GM21825 (cell line): ENCODE results near the gene NGFR.

Experiments used
- ATAC-seq: cut with Tn5 transposase; IDR thresholded peaks from one replicate; pipeline ENCODE4 v1.9.1; 2021; ENCODE audit warnings: mild to moderate bottlenecking, moderate library complexity; ENCODE audit not compliant: unreplicated experiment

The NGFR gene

GRCh38 chr17:49468811-49469385 lies 26.2 kb upstream of the NGFR start:
- no peak for ATAC-seq

DNA sequence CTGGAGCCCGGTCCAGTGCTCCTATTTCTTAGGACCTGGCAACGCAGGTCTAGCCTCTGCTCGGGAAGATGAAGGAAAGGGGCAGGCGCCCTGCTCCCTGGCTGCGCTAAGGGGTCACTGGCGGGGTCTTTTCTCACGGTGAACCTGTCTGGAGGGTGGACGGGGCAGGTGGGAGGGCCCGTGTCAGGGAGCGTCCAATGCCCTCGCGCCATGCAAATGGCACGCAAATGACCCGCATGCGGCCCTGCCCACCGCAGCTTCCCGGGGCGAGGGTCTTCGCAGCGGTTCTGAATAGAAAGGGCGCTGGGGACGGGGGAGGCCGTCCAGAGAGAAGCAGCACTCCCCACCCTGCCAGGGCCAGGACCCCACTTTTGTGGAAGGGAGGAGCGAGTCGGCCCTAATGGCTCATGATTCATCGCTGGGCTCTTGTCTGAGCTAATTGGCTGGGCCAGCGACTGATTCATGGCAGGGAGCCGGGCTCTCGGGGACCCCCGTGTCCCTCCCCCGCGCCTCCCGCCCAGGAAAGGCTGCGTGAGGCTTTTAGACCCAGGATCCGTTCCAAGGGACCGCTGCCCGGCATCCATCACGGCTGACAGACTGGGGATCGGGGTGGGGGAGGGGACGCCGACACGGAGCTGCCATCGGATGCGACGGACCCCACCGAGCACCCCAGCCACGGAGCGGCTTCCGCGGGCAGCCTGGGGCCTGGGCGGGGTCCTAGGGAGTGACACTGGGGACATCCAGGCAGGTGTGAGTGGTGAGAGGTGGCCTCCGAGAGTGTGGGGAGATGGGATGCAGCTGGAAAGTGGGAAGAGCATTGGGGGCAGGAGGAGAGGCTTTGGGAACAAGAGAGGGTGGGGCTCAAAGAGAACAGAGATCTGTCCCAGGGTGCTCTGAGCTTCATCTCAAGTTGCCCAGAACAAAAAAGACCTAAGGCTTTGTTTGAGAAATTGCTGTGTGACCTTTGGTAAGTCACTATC lies 25.0 kb upstream of the NGFR start:
- ATAC-seq, result no peak

DNA sequence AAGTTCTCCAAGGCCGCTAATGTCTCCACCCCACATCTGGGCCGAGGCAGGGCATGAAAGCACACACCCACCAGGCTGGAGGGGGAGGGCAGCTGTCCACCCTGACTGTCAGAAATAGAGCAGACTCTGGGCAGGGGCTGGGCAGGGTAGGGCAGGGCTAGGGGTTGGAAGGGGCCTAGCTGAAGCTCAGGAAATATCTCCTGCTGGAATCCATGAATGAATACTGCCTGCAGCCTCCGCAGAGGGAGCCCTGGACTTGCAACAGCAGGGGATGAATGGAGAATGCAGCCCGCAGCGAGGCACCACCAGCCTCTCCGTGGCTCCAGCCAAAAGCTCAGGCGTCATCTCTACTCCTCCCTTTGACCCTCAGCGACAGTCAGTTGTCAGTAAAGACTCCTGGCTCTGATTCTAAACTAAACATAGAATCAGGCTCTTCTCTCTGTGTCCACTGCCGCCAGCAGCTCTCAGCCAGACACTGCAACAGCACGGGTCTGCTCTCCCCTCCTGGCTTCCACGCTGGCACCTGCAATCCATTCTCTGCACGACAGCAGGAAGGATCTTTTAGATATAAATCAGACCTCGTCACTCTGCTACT lies 23.9 kb upstream of the NGFR start:
- ATAC-seq, result no peak

DNA sequence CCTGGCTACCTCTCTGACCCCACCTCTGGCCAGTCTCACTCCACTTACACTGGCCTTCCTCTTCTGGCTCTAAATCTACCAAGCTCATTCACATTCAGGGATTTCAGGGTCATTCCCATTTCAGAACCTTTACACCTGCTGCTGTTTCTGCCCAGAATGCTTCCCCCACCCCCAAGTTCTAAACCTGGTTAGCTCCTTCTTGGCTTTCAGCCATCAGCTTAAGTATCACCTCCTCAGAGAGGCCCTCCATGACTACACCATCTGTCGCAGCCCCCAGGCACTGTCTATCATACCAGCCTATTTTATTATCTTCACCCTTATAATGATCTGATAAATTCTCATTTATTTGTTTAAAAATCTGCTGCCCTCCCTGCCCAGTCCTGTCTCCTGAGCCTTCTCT lies 23.3 kb upstream of the NGFR start:
- no peak for ATAC-seq

GRCh38 chr17:49472527-49472926 lies 22.6 kb upstream of the NGFR start:
- no peak for ATAC-seq

GRCh38 chr17:49473900-49474751 lies 21.0 kb upstream of the NGFR start:
- ATAC-seq, result no peak

DNA sequence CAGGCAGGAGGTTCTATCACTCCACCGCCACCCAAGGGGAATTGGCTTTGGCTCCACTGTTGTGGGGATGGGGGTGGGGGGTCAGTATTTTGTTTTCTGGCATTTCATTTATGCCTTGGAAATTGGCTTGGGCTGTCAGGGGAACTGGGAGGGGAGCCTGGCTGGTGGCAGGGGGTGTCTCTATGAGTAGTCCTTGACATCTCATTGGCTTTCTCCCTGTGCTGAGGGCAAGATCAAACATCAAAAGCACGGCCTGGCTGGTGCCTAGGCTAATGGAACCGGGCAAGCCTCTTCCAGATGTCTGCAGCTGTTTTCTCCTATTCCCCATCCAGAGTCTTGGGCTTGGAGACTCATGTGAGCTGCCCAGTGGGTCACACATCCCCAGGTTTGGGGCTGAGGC lies 17.4 kb upstream of the NGFR start:
- no peak for ATAC-seq

- ATAC-seq, result no peak
Observed at GRCh38 chr17:49480836-49481615, 14.1 kb upstream of the NGFR start.

DNA sequence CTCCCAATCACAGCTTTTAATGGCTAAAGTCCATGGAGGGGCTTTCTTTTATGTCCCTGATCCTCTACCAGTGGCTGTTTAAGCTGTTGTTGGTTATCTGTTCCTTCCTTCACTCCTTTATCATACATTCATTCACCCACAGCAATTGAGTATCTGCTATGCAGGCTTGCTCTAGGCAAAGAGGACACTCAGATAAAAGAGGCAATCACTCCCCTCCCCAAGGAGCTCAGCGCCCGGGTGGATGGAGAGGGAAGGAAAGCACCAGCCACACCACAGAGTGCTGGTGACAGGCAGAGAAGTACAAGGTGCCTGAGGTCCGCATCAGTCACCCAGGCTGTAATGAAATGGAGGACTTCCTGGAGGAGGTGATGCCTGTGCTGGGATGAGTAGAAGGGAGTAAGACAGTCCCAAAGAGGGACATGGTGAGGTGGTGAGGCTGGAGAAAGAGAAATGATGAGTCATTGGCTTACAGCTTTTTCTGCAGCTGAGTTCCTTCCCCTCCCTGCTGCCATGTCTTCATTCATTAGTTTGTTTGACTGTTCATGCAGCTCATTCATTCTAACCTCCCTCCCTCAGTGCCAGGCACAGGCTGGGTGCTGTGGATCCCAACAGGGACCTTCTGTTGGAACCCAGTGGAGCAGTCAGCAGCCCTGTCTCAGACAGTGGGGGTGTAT lies 12.8 kb upstream of the NGFR start:
- no peak for ATAC-seq

- no peak for ATAC-seq
Observed at GRCh38 chr17:49483599-49484509, 11.2 kb upstream of the NGFR start.

- no peak for ATAC-seq
Observed at GRCh38 chr17:49484588-49484987, 10.5 kb upstream of the NGFR start.

GRCh38 chr17:49486012-49486641 lies 9.0 kb upstream of the NGFR start:
- no peak for ATAC-seq

DNA sequence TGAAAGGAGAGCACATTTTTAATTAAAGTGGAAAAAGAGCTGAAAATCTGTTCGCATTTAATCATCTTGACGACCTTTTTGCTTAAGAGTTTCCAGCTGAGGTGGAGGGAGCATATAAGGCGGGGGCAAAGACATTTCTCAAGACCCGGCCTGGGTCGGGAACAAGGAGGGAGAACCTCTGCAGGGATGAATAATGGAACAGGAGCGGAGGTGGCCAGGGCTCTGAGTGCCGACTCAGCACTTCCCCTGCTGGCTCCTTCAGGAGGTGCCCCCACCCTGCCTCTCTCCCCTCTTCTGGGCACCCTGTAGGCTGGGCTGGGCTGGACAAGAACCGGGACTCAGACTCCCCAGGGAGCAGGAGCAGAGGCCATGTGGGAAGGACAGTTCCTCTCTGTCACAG lies 7.9 kb upstream of the NGFR start:
- no peak for ATAC-seq

- no peak for ATAC-seq
Observed at GRCh38 chr17:49488612-49489011, 6.5 kb upstream of the NGFR start.

DNA sequence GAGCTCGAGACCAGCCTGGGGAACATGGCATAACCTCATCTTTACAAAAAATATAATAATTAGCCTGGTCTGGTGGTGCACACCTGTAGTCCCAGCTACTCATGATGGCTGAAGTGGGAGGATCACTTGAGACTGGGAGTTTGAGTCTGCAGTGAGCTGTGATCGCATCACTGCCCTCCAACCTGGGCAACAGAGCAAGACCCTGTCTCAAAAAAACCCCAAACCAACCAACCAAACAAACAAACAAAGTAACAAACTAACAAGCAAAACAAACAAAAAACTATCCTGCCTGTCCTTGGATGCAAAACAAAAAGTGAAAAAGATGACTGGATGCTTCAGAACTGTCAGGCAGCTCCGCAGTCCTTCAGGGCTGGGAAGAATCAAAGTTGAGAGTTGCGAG lies 5.7 kb upstream of the NGFR start:
- ATAC-seq, result no peak

GRCh38 chr17:49490276-49490675 lies 4.8 kb upstream of the NGFR start:
- no peak for ATAC-seq

DNA sequence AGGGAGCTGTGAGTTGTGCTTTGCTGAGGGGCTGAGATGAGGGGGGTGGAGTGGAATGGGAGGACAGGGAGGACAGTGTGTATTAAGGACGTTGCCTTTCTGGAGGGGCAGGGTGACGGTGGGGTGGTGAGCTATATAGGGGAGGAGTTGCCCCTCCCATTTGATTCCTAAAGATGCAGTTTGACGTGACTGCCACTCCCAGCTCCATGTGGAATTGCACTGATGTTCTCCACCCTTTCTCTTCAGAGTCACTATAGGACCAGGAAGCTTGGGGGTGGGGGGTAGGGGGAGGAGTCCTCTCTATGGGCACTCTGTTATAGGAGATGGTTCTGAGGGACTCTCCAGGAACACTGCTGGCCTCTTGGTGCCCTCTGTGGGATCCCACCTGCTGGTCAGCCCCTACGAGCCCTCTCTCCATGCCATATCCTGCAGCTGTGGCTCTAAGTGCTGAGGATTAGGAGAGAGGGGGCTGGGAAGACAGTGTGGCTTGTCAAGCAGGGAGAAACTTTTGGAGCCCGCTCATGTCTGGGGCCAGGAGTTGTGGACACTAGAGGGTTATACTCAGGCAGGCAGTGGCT lies 3.8 kb upstream of the NGFR start:
- ATAC-seq, result no peak

GRCh38 chr17:49494399-49494985 lies 601 bp upstream of the NGFR start:
- no peak for ATAC-seq
